H1 (cell line): ENCODE data around the gene PLPPR1. TPM values are rescaled to one million over a fixed set of nuclear protein-coding genes. Genes with fewer than 3 reads are reported as not detected.

Experiments used
- BCL11A ChIP-seq, 2 experiments: IDR thresholded peaks; one replicate each; pipeline ENCODE4 v1.6.1; 2011; ENCODE audit warnings: low read depth in 2 of 2, low read length in 2 of 2, mild to moderate bottlenecking in 2 of 2
- CTCF ChIP-seq, 3 experiments: IDR thresholded peaks; 1 replicate in 2 of 3; 2 replicates in 1 of 3; pipeline versions ENCODE4 v1.5.1 to v1.6.1; 2011; ENCODE audit warnings: low read length in 3 of 3, mild to moderate bottlenecking in 3 of 3, inconsistent platforms in 2 of 3, low read depth in 1 of 3, moderate library complexity in 1 of 3; ENCODE audit not compliant: insufficient read depth in 1 of 3; ENCODE audit errors: control extremely low read depth in 1 of 3
- KDM4A ChIP-seq: IDR thresholded peaks from one replicate; pipeline ENCODE4 v1.7.1; 2012; ENCODE audit warnings: low read depth, mild to moderate bottlenecking, moderate library complexity, low read length, inconsistent platforms; ENCODE audit not compliant: severe bottlenecking
- KDM5A ChIP-seq: fragments of 200-600 bp; IDR thresholded peaks from 2 replicates; pipeline ENCODE4 v1.7.1; 2012; ENCODE audit warnings: mild to moderate bottlenecking, low read length, inconsistent platforms, mixed read lengths
- NANOG ChIP-seq: IDR thresholded peaks from 2 replicates; pipeline ENCODE4 v1.6.1; 2011; ENCODE audit warnings: low read length, low read depth, mild to moderate bottlenecking, inconsistent platforms; ENCODE audit not compliant: insufficient read depth, poor library complexity, severe bottlenecking
- RXRA ChIP-seq: IDR thresholded peaks from 2 replicates; pipeline ENCODE4 v1.6.1; 2011; ENCODE audit warnings: low read depth, mild to moderate bottlenecking, low read length, moderate library complexity; ENCODE audit not compliant: insufficient read depth
- SUZ12 ChIP-seq: fragments of 200-600 bp; sonication (generic); IDR thresholded peaks from 2 replicates; pipeline ENCODE4 v1.6.1; 2012; ENCODE audit warnings: mild to moderate bottlenecking, inconsistent platforms, low read length, moderate library complexity, mixed read lengths
- TBP ChIP-seq: IDR thresholded peaks from 2 replicates; pipeline ENCODE4 v1.6.1; 2011; ENCODE audit warnings: low read depth, low read length, improper control_type of control experiment
- polyA plus RNA-seq, 7 experiments: library from polyadenylated mRNA; depleted of rRNA in 3 of 7; stranded (reverse) in 5 of 7; unstranded in 2 of 7; fragments of >200 nt in 5 of 7; fragments of 200-250 nt in 2 of 7; gene quantifications; 1 replicate in 5 of 7; 2 replicates in 1 of 7; 4 replicates in 1 of 7; pipeline versions ENCODE4 v1.2.1 to v1.2.3, GENCODE V29; 2011 to 2013; ENCODE audit warnings: missing spikeins in 2 of 7, mixed read lengths in 2 of 7
- total RNA-seq: library from RNA; stranded (reverse); fragmentation: NEBNext Ultra II Directional; extraction: Animal tissue kit (Norgen Biotek cat#: 25700); gene quantifications from 2 replicates; pipeline ENCODE4 v1.2.1, GENCODE V29; 2021
- TF ChIP-seq, protein P1 (sequence below): fragments of 300-600 bp; sonication (generic); IDR thresholded peaks from 2 replicates; pipeline ENCODE4 v1.7.1; 2012; ENCODE audit warnings: low read length, moderate library complexity, mild to moderate bottlenecking, inconsistent platforms; ENCODE audit not compliant: insufficient replicate concordance

The PLPPR1 gene
- total and polyA plus RNA-seq, 2 of the 8 experiments (the other 6 are each of a cell fraction or from before 2014, with no cell fraction given) = 1.4 to 1.8 TPM

- TF ChIP-seq, protein P1, sequence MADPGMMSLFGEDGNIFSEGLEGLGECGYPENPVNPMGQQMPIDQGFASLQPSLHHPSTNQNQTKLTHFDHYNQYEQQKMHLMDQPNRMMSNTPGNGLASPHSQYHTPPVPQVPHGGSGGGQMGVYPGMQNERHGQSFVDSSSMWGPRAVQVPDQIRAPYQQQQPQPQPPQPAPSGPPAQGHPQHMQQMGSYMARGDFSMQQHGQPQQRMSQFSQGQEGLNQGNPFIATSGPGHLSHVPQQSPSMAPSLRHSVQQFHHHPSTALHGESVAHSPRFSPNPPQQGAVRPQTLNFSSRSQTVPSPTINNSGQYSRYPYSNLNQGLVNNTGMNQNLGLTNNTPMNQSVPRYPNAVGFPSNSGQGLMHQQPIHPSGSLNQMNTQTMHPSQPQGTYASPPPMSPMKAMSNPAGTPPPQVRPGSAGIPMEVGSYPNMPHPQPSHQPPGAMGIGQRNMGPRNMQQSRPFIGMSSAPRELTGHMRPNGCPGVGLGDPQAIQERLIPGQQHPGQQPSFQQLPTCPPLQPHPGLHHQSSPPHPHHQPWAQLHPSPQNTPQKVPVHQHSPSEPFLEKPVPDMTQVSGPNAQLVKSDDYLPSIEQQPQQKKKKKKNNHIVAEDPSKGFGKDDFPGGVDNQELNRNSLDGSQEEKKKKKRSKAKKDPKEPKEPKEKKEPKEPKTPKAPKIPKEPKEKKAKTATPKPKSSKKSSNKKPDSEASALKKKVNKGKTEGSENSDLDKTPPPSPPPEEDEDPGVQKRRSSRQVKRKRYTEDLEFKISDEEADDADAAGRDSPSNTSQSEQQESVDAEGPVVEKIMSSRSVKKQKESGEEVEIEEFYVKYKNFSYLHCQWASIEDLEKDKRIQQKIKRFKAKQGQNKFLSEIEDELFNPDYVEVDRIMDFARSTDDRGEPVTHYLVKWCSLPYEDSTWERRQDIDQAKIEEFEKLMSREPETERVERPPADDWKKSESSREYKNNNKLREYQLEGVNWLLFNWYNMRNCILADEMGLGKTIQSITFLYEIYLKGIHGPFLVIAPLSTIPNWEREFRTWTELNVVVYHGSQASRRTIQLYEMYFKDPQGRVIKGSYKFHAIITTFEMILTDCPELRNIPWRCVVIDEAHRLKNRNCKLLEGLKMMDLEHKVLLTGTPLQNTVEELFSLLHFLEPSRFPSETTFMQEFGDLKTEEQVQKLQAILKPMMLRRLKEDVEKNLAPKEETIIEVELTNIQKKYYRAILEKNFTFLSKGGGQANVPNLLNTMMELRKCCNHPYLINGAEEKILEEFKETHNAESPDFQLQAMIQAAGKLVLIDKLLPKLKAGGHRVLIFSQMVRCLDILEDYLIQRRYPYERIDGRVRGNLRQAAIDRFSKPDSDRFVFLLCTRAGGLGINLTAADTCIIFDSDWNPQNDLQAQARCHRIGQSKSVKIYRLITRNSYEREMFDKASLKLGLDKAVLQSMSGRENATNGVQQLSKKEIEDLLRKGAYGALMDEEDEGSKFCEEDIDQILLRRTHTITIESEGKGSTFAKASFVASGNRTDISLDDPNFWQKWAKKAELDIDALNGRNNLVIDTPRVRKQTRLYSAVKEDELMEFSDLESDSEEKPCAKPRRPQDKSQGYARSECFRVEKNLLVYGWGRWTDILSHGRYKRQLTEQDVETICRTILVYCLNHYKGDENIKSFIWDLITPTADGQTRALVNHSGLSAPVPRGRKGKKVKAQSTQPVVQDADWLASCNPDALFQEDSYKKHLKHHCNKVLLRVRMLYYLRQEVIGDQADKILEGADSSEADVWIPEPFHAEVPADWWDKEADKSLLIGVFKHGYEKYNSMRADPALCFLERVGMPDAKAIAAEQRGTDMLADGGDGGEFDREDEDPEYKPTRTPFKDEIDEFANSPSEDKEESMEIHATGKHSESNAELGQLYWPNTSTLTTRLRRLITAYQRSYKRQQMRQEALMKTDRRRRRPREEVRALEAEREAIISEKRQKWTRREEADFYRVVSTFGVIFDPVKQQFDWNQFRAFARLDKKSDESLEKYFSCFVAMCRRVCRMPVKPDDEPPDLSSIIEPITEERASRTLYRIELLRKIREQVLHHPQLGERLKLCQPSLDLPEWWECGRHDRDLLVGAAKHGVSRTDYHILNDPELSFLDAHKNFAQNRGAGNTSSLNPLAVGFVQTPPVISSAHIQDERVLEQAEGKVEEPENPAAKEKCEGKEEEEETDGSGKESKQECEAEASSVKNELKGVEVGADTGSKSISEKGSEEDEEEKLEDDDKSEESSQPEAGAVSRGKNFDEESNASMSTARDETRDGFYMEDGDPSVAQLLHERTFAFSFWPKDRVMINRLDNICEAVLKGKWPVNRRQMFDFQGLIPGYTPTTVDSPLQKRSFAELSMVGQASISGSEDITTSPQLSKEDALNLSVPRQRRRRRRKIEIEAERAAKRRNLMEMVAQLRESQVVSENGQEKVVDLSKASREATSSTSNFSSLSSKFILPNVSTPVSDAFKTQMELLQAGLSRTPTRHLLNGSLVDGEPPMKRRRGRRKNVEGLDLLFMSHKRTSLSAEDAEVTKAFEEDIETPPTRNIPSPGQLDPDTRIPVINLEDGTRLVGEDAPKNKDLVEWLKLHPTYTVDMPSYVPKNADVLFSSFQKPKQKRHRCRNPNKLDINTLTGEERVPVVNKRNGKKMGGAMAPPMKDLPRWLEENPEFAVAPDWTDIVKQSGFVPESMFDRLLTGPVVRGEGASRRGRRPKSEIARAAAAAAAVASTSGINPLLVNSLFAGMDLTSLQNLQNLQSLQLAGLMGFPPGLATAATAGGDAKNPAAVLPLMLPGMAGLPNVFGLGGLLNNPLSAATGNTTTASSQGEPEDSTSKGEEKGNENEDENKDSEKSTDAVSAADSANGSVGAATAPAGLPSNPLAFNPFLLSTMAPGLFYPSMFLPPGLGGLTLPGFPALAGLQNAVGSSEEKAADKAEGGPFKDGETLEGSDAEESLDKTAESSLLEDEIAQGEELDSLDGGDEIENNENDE = no peak
- no peak for TF ChIP-seq NANOG
- no peak for TF ChIP-seq KDM4A
- no peak for TF ChIP-seq CTCF (IDR thresholded peaks at IDR 0.05; ENCODE audit: control extremely low read depth in 1 of 3, insufficient read depth in 1 of 3, low read depth in 1 of 3, low read length in 3 of 3)
- no peak for TF ChIP-seq KDM5A
- no peak for TF ChIP-seq RXRA
- TF ChIP-seq TBP = no peak
- TF ChIP-seq SUZ12 = no peak
- TF ChIP-seq BCL11A (IDR thresholded peaks at IDR 0.05; ENCODE audit: low read depth in 2 of 2, low read length in 2 of 2) = no peak
Measured at GRCh38 chr9:101225271-101225670, 196.7 kb downstream of the PLPPR1 start (continued).
